Stomach (tissue), 4 donors: ENCODE measurements around the gene UBFD1.

Experiments used
- CTCF ChIP-seq, 7 experiments: fragments of 450-650 bp in 4 of 7; fragments of 200-600 bp in 3 of 7; sonication (generic) in 3 of 7; IDR thresholded peaks; one replicate each; pipeline ENCODE4 v1.5.1; 2016 to 2019; ENCODE audit warnings: antibody characterized with exemption in 7 of 7, control low read depth in 2 of 7, mild to moderate bottlenecking in 1 of 7
- POLR2A ChIP-seq, 4 donors: fragments of 450-650 bp; IDR thresholded peaks; one replicate each; pipeline ENCODE4 v1.6.1; 2016; ENCODE audit warnings: antibody characterized with exemption in 4 of 4, control low read depth in 2 of 4, mild to moderate bottlenecking in 1 of 4, moderate library complexity in 1 of 4
- POLR2AphosphoS5 ChIP-seq, 3 donors: sonication (generic); formaldehyde crosslinking; IDR thresholded peaks; one replicate each; pipeline ENCODE4 v1.6.1; 2016; ENCODE audit warnings: antibody characterized with exemption in 3 of 3

GRCh38 chr16:23509441-23509754 is 48.1 kb upstream of the UBFD1 start:
- TF ChIP-seq POLR2A (IDR thresholded peaks at IDR 0.05) (no peak), CTCF (IDR thresholded peaks at IDR 0.05) (no peak), POLR2AphosphoS5 (IDR thresholded peaks at IDR 0.05) (no peak)
